ENCODE data around the gene PRKCD.

The PRKCD gene

GRCh38 chr3:53193466-53194209 is 32.6 kb downstream of the PRKCD start:
- peak; percentile 55 for DNase-seq

GRCh38 chr3:53194210-53195065 is 33.4 kb downstream of the PRKCD start:
- DNase-seq: peak; percentile 73

GRCh38 chr3:53195066-53195450 is 34.0 kb downstream of the PRKCD start:
- no peak for DNase-seq

- peak; percentile 76 for DNase-seq
These were observed 34.9 kb downstream of the PRKCD start for GRCh38 chr3:53195602-53196574.

GRCh38 chr3:53196575-53197407 is 35.8 kb downstream of the PRKCD start:
- DNase-seq: peak; percentile 71

GRCh38 chr3:53198256-53198977 is 37.4 kb downstream of the PRKCD start:
- peak; percentile 61 for DNase-seq

GRCh38 chr3:53198996-53199395 is 38.0 kb downstream of the PRKCD start:
- DNase-seq: peak; percentile 52

GRCh38 chr3:53199834-53200233 is 38.8 kb downstream of the PRKCD start:
- no peak for DNase-seq

GRCh38 chr3:53200501-53201498 is 39.8 kb downstream of the PRKCD start:
- no peak for DNase-seq

- DNase-seq: peak; percentile 50
These were observed 41.5 kb downstream of the PRKCD start for GRCh38 chr3:53202331-53203015.

- no peak for DNase-seq
These were observed 51.0 kb downstream of the PRKCD start for GRCh38 chr3:53211706-53212702.

GRCh38 chr3:53213276-53213675 is 52.3 kb downstream of the PRKCD start:
- no peak for DNase-seq

GRCh38 chr3:53215816-53216215 is 54.8 kb downstream of the PRKCD start:
- no peak for DNase-seq

- no peak for DNase-seq
These were observed 55.7 kb downstream of the PRKCD start for GRCh38 chr3:53216723-53217122.

- no peak for DNase-seq
These were observed 56.2 kb downstream of the PRKCD start for GRCh38 chr3:53217175-53217574.

GRCh38 chr3:53218131-53218530 is 57.1 kb downstream of the PRKCD start:
- peak; percentile 38 for DNase-seq

- peak; percentile 96 for DNase-seq
These were observed 59.0 kb downstream of the PRKCD start for GRCh38 chr3:53219895-53220483.

GRCh38 chr3:53221345-53221744 is 60.3 kb downstream of the PRKCD start:
- DNase-seq: peak; percentile 37

Data from islet precursor cell (in vitro differentiated cells).